GM23338 (cell line): Measurements from ENCODE around the gene MYL4. TPM values are rescaled to one million over a fixed set of nuclear protein-coding genes. Genes with fewer than 3 reads are reported as not detected.
A peak's percentile ranks its signal among the peaks of the same experiment; 100 is the strongest.

ENCODE experiments used
- ATAC-seq: fragments of 200-7000 bp; cut with Tn5 transposase; 3 replicates; pipeline ENCODE4 v1.9.1; 2020
- DNase-seq: peaks from one replicate; pipeline ENCODE4 v3.0.0-alpha.2; 2015; ENCODE audit warnings: low spot score
- H2AFZ ChIP-seq: fragments of 200-600 bp; sonication (generic); 2 replicates; pipeline ENCODE4 v1.8.0; 2016; ENCODE audit warnings: antibody characterized with exemption, mild to moderate bottlenecking, moderate library complexity
- H3F3A ChIP-seq: fragments of 200-600 bp; sonication (generic); replicated peaks from 2 replicates; pipeline ENCODE4 v1.8.0; 2017; ENCODE audit warnings: antibody characterized with exemption, mixed run types, low read depth
- H3K27ac ChIP-seq: fragments of 200-600 bp; sonication (generic); 2 replicates; pipeline ENCODE4 v1.6.1; 2016; ENCODE audit warnings: low read depth
- H3K27me3 ChIP-seq: fragments of 200-600 bp; sonication (generic); 2 replicates; pipeline ENCODE4 v1.8.0; 2016; ENCODE audit warnings: mild to moderate bottlenecking, mixed run types, moderate library complexity; ENCODE audit not compliant: insufficient read depth
- H3K36me3 ChIP-seq: fragments of 200-600 bp; sonication (generic); 2 replicates; pipeline ENCODE4 v1.8.0; 2016; ENCODE audit warnings: mild to moderate bottlenecking; ENCODE audit not compliant: insufficient read depth
- H3K4me1 ChIP-seq: fragments of 200-600 bp; sonication (generic); 2 replicates; pipeline ENCODE4 v1.8.0; 2016; ENCODE audit warnings: mild to moderate bottlenecking, moderate library complexity; ENCODE audit not compliant: insufficient read depth
- H3K4me2 ChIP-seq: fragments of 200-600 bp; sonication (generic); 2 replicates; pipeline ENCODE4 v1.7.1; 2017; ENCODE audit warnings: mixed run types
- H3K4me3 ChIP-seq: fragments of 200-600 bp; sonication (generic); 2 replicates; pipeline ENCODE4 v1.6.1; 2016; ENCODE audit warnings: mixed run types
- H3K79me2 ChIP-seq: fragments of 200-600 bp; sonication (generic); replicated peaks from 2 replicates; pipeline ENCODE4 v1.8.0; 2017; ENCODE audit warnings: mild to moderate bottlenecking; ENCODE audit not compliant: insufficient read depth
- H3K9me2 ChIP-seq: fragments of 200-600 bp; sonication (generic); 2 replicates; pipeline ENCODE4 v1.8.0; 2017; ENCODE audit not compliant: insufficient read depth
- H4K20me1 ChIP-seq: fragments of 200-600 bp; sonication (generic); replicated peaks from 2 replicates; pipeline ENCODE4 v1.8.0; 2017; ENCODE audit warnings: mild to moderate bottlenecking; ENCODE audit not compliant: insufficient read depth
- H3K27ac Mint-ChIP-seq: 2 replicates; pipeline ENCODE4 v1.8.0; 2020; ENCODE audit warnings: inconsistent platforms, mild to moderate bottlenecking, moderate library complexity, mixed read lengths
- H3K27me3 Mint-ChIP-seq: 3 replicates; pipeline ENCODE4 v1.8.0; 2022; ENCODE audit warnings: low read depth, mild to moderate bottlenecking, moderate library complexity, mixed read lengths, inconsistent platforms; ENCODE audit not compliant: insufficient read depth, poor library complexity
- H3K36me3 Mint-ChIP-seq: 3 replicates; pipeline ENCODE4 v1.8.0; 2021; ENCODE audit warnings: low read depth, mild to moderate bottlenecking, inconsistent platforms, moderate library complexity, mixed read lengths
- H3K4me1 Mint-ChIP-seq: 3 replicates; pipeline ENCODE4 v1.8.0; 2020; ENCODE audit warnings: mild to moderate bottlenecking, inconsistent platforms, mixed read lengths
- H3K4me3 Mint-ChIP-seq: 3 replicates; pipeline ENCODE4 v1.8.0; 2021; ENCODE audit warnings: moderate library complexity, mild to moderate bottlenecking, inconsistent platforms, mixed read lengths
- H3K9me3 Mint-ChIP-seq: 3 replicates; pipeline ENCODE4 v1.8.0; 2020; ENCODE audit warnings: moderate library complexity, mild to moderate bottlenecking, inconsistent platforms, mixed read lengths
- EZH2 ChIP-seq: fragments of 200-600 bp; sonication (generic); IDR thresholded peaks from one replicate; pipeline ENCODE4 v1.8.0; 2017; ENCODE audit warnings: antibody characterized with exemption, mild to moderate bottlenecking, low read depth; ENCODE audit not compliant: unreplicated experiment
- EZH2phosphoT487 ChIP-seq: fragments of 200-600 bp; sonication (generic); IDR thresholded peaks from one replicate; pipeline ENCODE4 v1.8.1; 2018; ENCODE audit warnings: antibody characterized with exemption; ENCODE audit not compliant: unreplicated experiment
- JUNB ChIP-seq: IDR thresholded peaks from one replicate; pipeline ENCODE4 v1.6.1; 2016; ENCODE audit warnings: antibody characterized with exemption; ENCODE audit not compliant: unreplicated experiment
- NANOG ChIP-seq: IDR thresholded peaks from 2 replicates; pipeline ENCODE4 v1.6.1; 2016; ENCODE audit warnings: antibody characterized with exemption, borderline replicate concordance
- STAT1 ChIP-seq: IDR thresholded peaks from one replicate; pipeline ENCODE4 v1.6.1; 2016; ENCODE audit warnings: antibody characterized with exemption; ENCODE audit not compliant: unreplicated experiment
- ZNF114 ChIP-seq: fragments of 250-450 bp; sonication (Bioruptor Pico); IDR thresholded peaks from 2 replicates; pipeline ENCODE4 v1.5.0; 2020; ENCODE audit warnings: mild to moderate bottlenecking, moderate library complexity
- ZNF331 ChIP-seq: fragments of 250-450 bp; sonication (Bioruptor Pico); IDR thresholded peaks from 2 replicates; pipeline ENCODE4 v1.5.0; 2020; ENCODE audit warnings: low read depth, mild to moderate bottlenecking, moderate library complexity
- polyA plus RNA-seq: library from polyadenylated mRNA; unstranded; fragments of >200 nt; fragmentation: Nextera tagmentation; extraction: Ambion mirVana; gene quantifications from 2 replicates; pipeline ENCODE4 v1.2.1, GENCODE V29; 2016
- total RNA-seq: library from RNA; depleted of rRNA; stranded (reverse); fragments of >200 nt; shearing (Covaris generic); gene quantifications from 2 replicates; pipeline ENCODE4 v1.2.3, GENCODE V29; 2014
- TF ChIP-seq, protein P1 (sequence below), 2 experiments: fragments of 200-600 bp in 1 of 2; sonication (generic) in 1 of 2; conservative IDR thresholded peaks; 2 replicates each; pipeline versions ENCODE4 v1.5.1 to v1.6.1; 2016 to 2017; ENCODE audit warnings: antibody characterized with exemption in 2 of 2, low read depth in 2 of 2, mild to moderate bottlenecking in 2 of 2, moderate library complexity in 1 of 2
- TF ChIP-seq, protein P2 (sequence below): fragments of 250-450 bp; sonication (Bioruptor Pico); IDR thresholded peaks from 2 replicates; pipeline ENCODE4 v1.5.0; 2020; ENCODE audit warnings: mild to moderate bottlenecking, moderate library complexity
- TF ChIP-seq, protein P3 (sequence below): IDR thresholded peaks from 2 replicates; pipeline ENCODE4 v1.6.1; 2016; ENCODE audit warnings: antibody characterized with exemption
- TF ChIP-seq, protein P4 (sequence below): IDR thresholded peaks from one replicate; pipeline ENCODE4 v1.6.1; 2018; ENCODE audit warnings: antibody characterized with exemption; ENCODE audit not compliant: unreplicated experiment

MYL4 gene
- total and polyA plus RNA-seq, 2 experiments from 2014 or later, result 0.44 TPM; not detected in 1

DNA sequence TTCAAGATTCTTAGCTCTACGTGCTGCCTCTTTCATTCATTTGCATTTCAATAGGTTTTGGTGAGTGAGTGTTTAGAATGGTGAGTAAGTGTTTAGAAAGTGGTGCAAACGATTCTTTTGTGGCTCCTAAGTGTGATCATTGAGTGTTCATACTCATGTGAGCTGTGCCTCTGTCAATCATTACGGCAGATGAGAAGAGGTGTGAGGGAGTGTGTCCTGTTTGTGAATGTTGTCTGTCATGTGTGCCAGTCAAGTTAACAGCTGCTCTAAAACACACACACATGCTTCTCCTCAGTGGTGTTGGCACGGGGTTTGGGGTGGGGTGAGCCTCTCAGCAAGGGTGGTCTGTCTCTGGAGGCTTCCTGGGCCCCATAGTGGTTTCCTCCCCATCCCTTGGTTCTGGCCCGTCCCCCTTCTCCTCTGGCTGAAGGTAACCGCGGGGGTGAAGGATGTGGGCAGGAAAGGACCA is 11.4 kb downstream of the MYL4 start:
- peak; percentile 24; the same call in 2 of the 3 replicates for ATAC-seq
- no peak overlapping the region for H3K27ac Mint-ChIP-seq

More for the DNA sequence above, 11.4 kb downstream of the MYL4 start:
- Histone ChIP-seq H3K9me2 (no peaks in the 10 kb centered on the region), H3K4me3 (no peak overlapping the region), H3K27ac (no peak overlapping the region), H3K4me2 (peak overlapping the region; percentile 34; the same call in 1 of the 2 replicates), H3K79me2 (no peaks in the 10 kb centered on the region), H3K36me3 (no peaks in the 10 kb centered on the region), H4K20me1 (no peaks in the 10 kb centered on the region), H3F3A (no peaks in the 10 kb centered on the region), H3K4me1 (peaks cover 13% of the 10 kb centered on the region), H2AFZ (no peak overlapping the region), H3K27me3 (no peaks in the 10 kb centered on the region)
- H3K4me3 Mint-ChIP-seq, result no peak overlapping the region
- H3K36me3 Mint-ChIP-seq, result peaks cover 7% of the 10 kb centered on the region; the same call in 2 of the 3 replicates
- peaks cover 16% of the 10 kb centered on the region for H3K9me3 Mint-ChIP-seq
- peaks cover 16% of the 10 kb centered on the region for H3K4me1 Mint-ChIP-seq
- peaks cover 10% of the 10 kb centered on the region for H3K27me3 Mint-ChIP-seq
- DNase-seq, result no peak
- TF ChIP-seq, protein P1, sequence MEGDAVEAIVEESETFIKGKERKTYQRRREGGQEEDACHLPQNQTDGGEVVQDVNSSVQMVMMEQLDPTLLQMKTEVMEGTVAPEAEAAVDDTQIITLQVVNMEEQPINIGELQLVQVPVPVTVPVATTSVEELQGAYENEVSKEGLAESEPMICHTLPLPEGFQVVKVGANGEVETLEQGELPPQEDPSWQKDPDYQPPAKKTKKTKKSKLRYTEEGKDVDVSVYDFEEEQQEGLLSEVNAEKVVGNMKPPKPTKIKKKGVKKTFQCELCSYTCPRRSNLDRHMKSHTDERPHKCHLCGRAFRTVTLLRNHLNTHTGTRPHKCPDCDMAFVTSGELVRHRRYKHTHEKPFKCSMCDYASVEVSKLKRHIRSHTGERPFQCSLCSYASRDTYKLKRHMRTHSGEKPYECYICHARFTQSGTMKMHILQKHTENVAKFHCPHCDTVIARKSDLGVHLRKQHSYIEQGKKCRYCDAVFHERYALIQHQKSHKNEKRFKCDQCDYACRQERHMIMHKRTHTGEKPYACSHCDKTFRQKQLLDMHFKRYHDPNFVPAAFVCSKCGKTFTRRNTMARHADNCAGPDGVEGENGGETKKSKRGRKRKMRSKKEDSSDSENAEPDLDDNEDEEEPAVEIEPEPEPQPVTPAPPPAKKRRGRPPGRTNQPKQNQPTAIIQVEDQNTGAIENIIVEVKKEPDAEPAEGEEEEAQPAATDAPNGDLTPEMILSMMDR (conservative IDR thresholded peaks at IDR 0.05; ENCODE audit: low read depth in 2 of 2), result no peak
- TF ChIP-seq JUNB, result no peak
- no peak for TF ChIP-seq EZH2phosphoT487
- TF ChIP-seq NANOG, result no peak
- TF ChIP-seq STAT1, result no peak
- TF ChIP-seq ZNF114, result no peak
- TF ChIP-seq, protein P2, sequence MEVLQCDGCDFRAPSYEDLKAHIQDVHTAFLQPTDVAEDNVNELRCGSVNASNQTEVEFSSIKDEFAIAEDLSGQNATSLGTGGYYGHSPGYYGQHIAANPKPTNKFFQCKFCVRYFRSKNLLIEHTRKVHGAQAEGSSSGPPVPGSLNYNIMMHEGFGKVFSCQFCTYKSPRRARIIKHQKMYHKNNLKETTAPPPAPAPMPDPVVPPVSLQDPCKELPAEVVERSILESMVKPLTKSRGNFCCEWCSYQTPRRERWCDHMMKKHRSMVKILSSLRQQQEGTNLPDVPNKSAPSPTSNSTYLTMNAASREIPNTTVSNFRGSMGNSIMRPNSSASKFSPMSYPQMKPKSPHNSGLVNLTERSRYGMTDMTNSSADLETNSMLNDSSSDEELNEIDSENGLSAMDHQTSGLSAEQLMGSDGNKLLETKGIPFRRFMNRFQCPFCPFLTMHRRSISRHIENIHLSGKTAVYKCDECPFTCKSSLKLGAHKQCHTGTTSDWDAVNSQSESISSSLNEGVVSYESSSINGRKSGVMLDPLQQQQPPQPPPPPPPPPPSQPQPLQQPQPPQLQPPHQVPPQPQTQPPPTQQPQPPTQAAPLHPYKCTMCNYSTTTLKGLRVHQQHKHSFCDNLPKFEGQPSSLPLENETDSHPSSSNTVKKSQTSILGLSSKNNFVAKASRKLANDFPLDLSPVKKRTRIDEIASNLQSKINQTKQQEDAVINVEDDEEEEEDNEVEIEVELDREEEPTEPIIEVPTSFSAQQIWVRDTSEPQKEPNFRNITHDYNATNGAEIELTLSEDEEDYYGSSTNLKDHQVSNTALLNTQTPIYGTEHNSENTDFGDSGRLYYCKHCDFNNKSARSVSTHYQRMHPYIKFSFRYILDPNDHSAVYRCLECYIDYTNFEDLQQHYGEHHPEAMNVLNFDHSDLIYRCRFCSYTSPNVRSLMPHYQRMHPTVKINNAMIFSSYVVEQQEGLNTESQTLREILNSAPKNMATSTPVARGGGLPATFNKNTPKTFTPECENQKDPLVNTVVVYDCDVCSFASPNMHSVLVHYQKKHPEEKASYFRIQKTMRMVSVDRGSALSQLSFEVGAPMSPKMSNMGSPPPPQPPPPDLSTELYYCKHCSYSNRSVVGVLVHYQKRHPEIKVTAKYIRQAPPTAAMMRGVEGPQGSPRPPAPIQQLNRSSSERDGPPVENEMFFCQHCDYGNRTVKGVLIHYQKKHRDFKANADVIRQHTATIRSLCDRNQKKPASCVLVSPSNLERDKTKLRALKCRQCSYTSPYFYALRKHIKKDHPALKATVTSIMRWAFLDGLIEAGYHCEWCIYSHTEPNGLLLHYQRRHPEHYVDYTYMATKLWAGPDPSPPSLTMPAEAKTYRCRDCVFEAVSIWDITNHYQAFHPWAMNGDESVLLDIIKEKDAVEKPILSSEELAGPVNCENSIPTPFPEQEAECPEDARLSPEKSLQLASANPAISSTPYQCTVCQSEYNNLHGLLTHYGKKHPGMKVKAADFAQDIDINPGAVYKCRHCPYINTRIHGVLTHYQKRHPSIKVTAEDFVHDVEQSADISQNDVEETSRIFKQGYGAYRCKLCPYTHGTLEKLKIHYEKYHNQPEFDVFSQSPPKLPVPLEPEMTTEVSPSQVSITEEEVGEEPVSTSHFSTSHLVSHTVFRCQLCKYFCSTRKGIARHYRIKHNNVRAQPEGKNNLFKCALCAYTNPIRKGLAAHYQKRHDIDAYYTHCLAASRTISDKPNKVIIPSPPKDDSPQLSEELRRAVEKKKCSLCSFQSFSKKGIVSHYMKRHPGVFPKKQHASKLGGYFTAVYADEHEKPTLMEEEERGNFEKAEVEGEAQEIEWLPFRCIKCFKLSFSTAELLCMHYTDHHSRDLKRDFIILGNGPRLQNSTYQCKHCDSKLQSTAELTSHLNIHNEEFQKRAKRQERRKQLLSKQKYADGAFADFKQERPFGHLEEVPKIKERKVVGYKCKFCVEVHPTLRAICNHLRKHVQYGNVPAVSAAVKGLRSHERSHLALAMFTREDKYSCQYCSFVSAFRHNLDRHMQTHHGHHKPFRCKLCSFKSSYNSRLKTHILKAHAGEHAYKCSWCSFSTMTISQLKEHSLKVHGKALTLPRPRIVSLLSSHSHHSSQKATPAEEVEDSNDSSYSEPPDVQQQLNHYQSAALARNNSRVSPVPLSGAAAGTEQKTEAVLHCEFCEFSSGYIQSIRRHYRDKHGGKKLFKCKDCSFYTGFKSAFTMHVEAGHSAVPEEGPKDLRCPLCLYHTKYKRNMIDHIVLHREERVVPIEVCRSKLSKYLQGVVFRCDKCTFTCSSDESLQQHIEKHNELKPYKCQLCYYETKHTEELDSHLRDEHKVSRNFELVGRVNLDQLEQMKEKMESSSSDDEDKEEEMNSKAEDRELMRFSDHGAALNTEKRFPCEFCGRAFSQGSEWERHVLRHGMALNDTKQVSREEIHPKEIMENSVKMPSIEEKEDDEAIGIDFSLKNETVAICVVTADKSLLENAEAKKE (CRISPR knock-in tag), result no peak
- no peak for TF ChIP-seq ZNF331 (CRISPR knock-in tag)
- TF ChIP-seq EZH2, result no peak
- TF ChIP-seq, protein P3, sequence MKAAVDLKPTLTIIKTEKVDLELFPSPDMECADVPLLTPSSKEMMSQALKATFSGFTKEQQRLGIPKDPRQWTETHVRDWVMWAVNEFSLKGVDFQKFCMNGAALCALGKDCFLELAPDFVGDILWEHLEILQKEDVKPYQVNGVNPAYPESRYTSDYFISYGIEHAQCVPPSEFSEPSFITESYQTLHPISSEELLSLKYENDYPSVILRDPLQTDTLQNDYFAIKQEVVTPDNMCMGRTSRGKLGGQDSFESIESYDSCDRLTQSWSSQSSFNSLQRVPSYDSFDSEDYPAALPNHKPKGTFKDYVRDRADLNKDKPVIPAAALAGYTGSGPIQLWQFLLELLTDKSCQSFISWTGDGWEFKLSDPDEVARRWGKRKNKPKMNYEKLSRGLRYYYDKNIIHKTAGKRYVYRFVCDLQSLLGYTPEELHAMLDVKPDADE, result no peak
- TF ChIP-seq, protein P4, sequence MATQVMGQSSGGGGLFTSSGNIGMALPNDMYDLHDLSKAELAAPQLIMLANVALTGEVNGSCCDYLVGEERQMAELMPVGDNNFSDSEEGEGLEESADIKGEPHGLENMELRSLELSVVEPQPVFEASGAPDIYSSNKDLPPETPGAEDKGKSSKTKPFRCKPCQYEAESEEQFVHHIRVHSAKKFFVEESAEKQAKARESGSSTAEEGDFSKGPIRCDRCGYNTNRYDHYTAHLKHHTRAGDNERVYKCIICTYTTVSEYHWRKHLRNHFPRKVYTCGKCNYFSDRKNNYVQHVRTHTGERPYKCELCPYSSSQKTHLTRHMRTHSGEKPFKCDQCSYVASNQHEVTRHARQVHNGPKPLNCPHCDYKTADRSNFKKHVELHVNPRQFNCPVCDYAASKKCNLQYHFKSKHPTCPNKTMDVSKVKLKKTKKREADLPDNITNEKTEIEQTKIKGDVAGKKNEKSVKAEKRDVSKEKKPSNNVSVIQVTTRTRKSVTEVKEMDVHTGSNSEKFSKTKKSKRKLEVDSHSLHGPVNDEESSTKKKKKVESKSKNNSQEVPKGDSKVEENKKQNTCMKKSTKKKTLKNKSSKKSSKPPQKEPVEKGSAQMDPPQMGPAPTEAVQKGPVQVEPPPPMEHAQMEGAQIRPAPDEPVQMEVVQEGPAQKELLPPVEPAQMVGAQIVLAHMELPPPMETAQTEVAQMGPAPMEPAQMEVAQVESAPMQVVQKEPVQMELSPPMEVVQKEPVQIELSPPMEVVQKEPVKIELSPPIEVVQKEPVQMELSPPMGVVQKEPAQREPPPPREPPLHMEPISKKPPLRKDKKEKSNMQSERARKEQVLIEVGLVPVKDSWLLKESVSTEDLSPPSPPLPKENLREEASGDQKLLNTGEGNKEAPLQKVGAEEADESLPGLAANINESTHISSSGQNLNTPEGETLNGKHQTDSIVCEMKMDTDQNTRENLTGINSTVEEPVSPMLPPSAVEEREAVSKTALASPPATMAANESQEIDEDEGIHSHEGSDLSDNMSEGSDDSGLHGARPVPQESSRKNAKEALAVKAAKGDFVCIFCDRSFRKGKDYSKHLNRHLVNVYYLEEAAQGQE, result no peak
